ENCODE results near the gene NDUFA12. TPM values are rescaled to one million over a fixed set of nuclear protein-coding genes. Genes with fewer than 3 reads are reported as not detected.

NDUFA12 gene
- total RNA-seq, 1 donor: 66.6 TPM

- TF ChIP-seq, protein P1, sequence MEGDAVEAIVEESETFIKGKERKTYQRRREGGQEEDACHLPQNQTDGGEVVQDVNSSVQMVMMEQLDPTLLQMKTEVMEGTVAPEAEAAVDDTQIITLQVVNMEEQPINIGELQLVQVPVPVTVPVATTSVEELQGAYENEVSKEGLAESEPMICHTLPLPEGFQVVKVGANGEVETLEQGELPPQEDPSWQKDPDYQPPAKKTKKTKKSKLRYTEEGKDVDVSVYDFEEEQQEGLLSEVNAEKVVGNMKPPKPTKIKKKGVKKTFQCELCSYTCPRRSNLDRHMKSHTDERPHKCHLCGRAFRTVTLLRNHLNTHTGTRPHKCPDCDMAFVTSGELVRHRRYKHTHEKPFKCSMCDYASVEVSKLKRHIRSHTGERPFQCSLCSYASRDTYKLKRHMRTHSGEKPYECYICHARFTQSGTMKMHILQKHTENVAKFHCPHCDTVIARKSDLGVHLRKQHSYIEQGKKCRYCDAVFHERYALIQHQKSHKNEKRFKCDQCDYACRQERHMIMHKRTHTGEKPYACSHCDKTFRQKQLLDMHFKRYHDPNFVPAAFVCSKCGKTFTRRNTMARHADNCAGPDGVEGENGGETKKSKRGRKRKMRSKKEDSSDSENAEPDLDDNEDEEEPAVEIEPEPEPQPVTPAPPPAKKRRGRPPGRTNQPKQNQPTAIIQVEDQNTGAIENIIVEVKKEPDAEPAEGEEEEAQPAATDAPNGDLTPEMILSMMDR (IDR thresholded peaks at IDR 0.05; ENCODE audit: extremely low read depth, low read depth, low read length): no peak
These were observed 25.6 kb downstream of the NDUFA12 start for GRCh38 chr12:94977766-94978468.

DNA sequence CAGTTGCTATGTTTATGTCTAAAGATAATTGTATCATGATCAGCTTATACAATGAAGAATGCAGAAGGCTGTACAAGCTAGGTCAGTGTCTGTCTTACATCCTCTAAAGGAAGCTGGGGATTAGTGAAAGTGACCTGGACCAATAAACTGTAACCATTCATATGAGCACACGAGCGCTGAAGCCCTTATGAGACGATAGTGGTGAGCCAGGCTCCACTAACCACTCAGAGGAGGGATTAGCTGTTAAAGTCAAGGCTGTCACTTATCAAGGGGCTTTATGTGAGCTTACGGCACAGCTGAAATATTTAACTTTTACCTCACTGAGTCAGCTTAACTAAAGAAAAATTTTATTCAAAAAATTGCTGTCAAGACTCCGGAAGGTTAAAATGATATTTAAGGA lies 30.3 kb downstream of the NDUFA12 start:
- Histone ChIP-seq H3K9me3 (ENCODE audit: low read depth, low read length) (no peaks in the 10 kb centered on the region), H3K27me3 (ENCODE audit: insufficient read depth, low read length) (no peaks in the 10 kb centered on the region), H3K4me2 (ENCODE audit: insufficient read depth, low read length) (no peak overlapping the region), H4K20me1 (ENCODE audit: insufficient read depth, low read length) (peaks cover 4% of the 10 kb centered on the region), H3K36me3 (ENCODE audit: insufficient read depth, low read length) (peaks cover 11% of the 10 kb centered on the region), H3K27ac (ENCODE audit: low read depth, low read length) (no peak overlapping the region), H3K4me1 (ENCODE audit: insufficient read depth, low read length) (no peaks in the 10 kb centered on the region), H3K4me3 (ENCODE audit: insufficient read depth, low read length) (no peak overlapping the region), H2AFZ (ENCODE audit: low read length) (no peak overlapping the region), H3K79me2 (ENCODE audit: insufficient read depth, low read length) (peaks cover 7% of the 10 kb centered on the region)
- TF ChIP-seq, protein P1 (IDR thresholded peaks at IDR 0.05; ENCODE audit: extremely low read depth, low read depth, low read length): no peak
- DNase-seq (ENCODE audit: insufficient read length, low spot score, missing footprints): no peak

More at GRCh38 chr12:94977766-94978468, 25.6 kb downstream of the NDUFA12 start:
- Histone ChIP-seq H3K79me2 (ENCODE audit: insufficient read depth, low read length) (peaks cover 13% of the 10 kb centered on the region), H3K27me3 (ENCODE audit: insufficient read depth, low read length) (no peaks in the 10 kb centered on the region), H3K9me3 (ENCODE audit: low read depth, low read length) (no peaks in the 10 kb centered on the region), H3K4me2 (ENCODE audit: insufficient read depth, low read length) (no peak overlapping the region), H3K27ac (ENCODE audit: low read depth, low read length) (no peak overlapping the region), H2AFZ (ENCODE audit: low read length) (no peak overlapping the region), H3K36me3 (ENCODE audit: insufficient read depth, low read length) (no peaks in the 10 kb centered on the region), H3K4me1 (ENCODE audit: insufficient read depth, low read length) (peaks cover 10% of the 10 kb centered on the region), H3K4me3 (ENCODE audit: insufficient read depth, low read length) (no peak overlapping the region), H4K20me1 (ENCODE audit: insufficient read depth, low read length) (peaks cover 9% of the 10 kb centered on the region)
- no peak for DNase-seq (ENCODE audit: insufficient read length, low spot score, missing footprints)

DNA sequence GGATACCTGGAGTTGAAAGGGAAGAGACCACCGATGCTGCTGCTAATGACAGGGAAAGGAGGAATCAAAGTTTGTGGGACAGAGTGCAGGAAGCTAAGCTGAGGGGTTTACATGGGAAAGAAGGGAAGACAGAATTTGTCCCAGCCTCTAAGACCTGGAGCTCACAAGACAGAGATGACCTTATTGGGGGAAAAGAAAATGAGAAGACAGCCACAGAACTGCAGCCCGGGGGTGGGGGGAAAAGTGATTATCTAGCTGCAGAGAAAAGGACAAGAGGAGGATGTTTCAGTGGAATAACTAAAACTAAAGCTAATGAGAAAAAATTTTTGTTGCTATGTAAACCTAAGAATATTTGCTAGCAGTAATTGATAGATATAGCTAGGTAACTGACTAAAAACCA lies 30.7 kb downstream of the NDUFA12 start:
- no peak overlapping the region for H3K4me2 ChIP-seq (ENCODE audit: insufficient read depth, low read length)
- peaks cover 3% of the 10 kb centered on the region for H3K79me2 ChIP-seq (ENCODE audit: insufficient read depth, low read length)
- no peaks in the 10 kb centered on the region for H3K4me1 ChIP-seq (ENCODE audit: insufficient read depth, low read length)
- no peak overlapping the region for H2AFZ ChIP-seq (ENCODE audit: low read length)
- no peak for DNase-seq (ENCODE audit: insufficient read length, low spot score, missing footprints)
- H3K9me3 ChIP-seq (ENCODE audit: low read depth, low read length): no peaks in the 10 kb centered on the region
- H3K4me3 ChIP-seq (ENCODE audit: insufficient read depth, low read length): no peak overlapping the region
- peak overlapping the region; percentile 18 for H3K27ac ChIP-seq (ENCODE audit: low read depth, low read length)
- no peaks in the 10 kb centered on the region for H3K27me3 ChIP-seq (ENCODE audit: insufficient read depth, low read length)
- H4K20me1 ChIP-seq (ENCODE audit: insufficient read depth, low read length): peaks cover under 1% of the 10 kb centered on the region
- TF ChIP-seq, protein P1 (IDR thresholded peaks at IDR 0.05; ENCODE audit: extremely low read depth, low read depth, low read length): no peak
- H3K36me3 ChIP-seq (ENCODE audit: insufficient read depth, low read length): peaks cover 11% of the 10 kb centered on the region

- Histone ChIP-seq H3K4me2 (ENCODE audit: insufficient read depth, low read length) (no peak overlapping the region), H3K27me3 (ENCODE audit: insufficient read depth, low read length) (no peaks in the 10 kb centered on the region), H2AFZ (ENCODE audit: low read length) (no peak overlapping the region), H3K9me3 (ENCODE audit: low read depth, low read length) (no peaks in the 10 kb centered on the region), H3K4me3 (ENCODE audit: insufficient read depth, low read length) (no peak overlapping the region), H3K36me3 (ENCODE audit: insufficient read depth, low read length) (peaks cover 11% of the 10 kb centered on the region), H3K4me1 (ENCODE audit: insufficient read depth, low read length) (no peaks in the 10 kb centered on the region), H3K79me2 (ENCODE audit: insufficient read depth, low read length) (peaks cover 2% of the 10 kb centered on the region), H3K27ac (ENCODE audit: low read depth, low read length) (no peak overlapping the region), H4K20me1 (ENCODE audit: insufficient read depth, low read length) (no peaks in the 10 kb centered on the region)
- TF ChIP-seq, protein P1 (IDR thresholded peaks at IDR 0.05; ENCODE audit: extremely low read depth, low read depth, low read length): no peak
- DNase-seq (ENCODE audit: insufficient read length, low spot score, missing footprints): no peak
These were observed 31.6 kb downstream of the NDUFA12 start for GRCh38 chr12:94971923-94972322.
